Endodermal cell (in vitro differentiated cells): ENCODE data around the gene SLC13A5. TPM values are rescaled to one million over a fixed set of nuclear protein-coding genes. Genes with fewer than 3 reads are reported as not detected.

Source experiments
- DNase-seq: peaks from one replicate; pipeline ENCODE4 v3.0.0-alpha.2; 2017
- H3K27ac ChIP-seq: 2 replicates; pipeline ENCODE4 v1.5.1; 2013; ENCODE audit warnings: mild to moderate bottlenecking, low read depth, low read length, moderate library complexity
- H3K27me3 ChIP-seq: 2 replicates; pipeline ENCODE4 v1.6.1; 2013; ENCODE audit warnings: mild to moderate bottlenecking, low read length, moderate library complexity; ENCODE audit not compliant: insufficient read depth, control insufficient read depth, poor library complexity, severe bottlenecking
- H3K36me3 ChIP-seq: 2 replicates; pipeline ENCODE4 v1.7.0; 2013; ENCODE audit warnings: mild to moderate bottlenecking, low read length, moderate library complexity; ENCODE audit not compliant: control insufficient read depth, insufficient read depth
- H3K4me1 ChIP-seq: one replicate; pipeline ENCODE4 v1.7.0; 2013; ENCODE audit warnings: low read length; ENCODE audit not compliant: control insufficient read depth, insufficient read depth
- H3K4me3 ChIP-seq: 2 replicates; pipeline ENCODE4 v1.5.1; 2013; ENCODE audit warnings: mild to moderate bottlenecking, low read length, moderate library complexity
- H3K9ac ChIP-seq: 2 replicates; pipeline ENCODE4 v1.6.1; 2013; ENCODE audit warnings: mild to moderate bottlenecking, low read length, moderate library complexity; ENCODE audit not compliant: poor library complexity, severe bottlenecking; ENCODE audit errors: extremely low read depth
- H3K9me3 ChIP-seq: 2 replicates; pipeline ENCODE4 v1.6.1; 2013; ENCODE audit warnings: mild to moderate bottlenecking, low read length, moderate library complexity; ENCODE audit not compliant: control insufficient read depth
- H3K27ac Mint-ChIP-seq: 2 replicates; pipeline ENCODE4 v1.8.0; 2020; ENCODE audit warnings: mixed read lengths
- H3K27me3 Mint-ChIP-seq: 2 replicates; pipeline ENCODE4 v1.8.0; 2021; ENCODE audit warnings: mild to moderate bottlenecking, mixed read lengths; ENCODE audit not compliant: insufficient read depth
- H3K36me3 Mint-ChIP-seq: 2 replicates; pipeline ENCODE4 v1.8.0; 2020; ENCODE audit warnings: low read depth, mixed read lengths
- H3K4me1 Mint-ChIP-seq: 2 replicates; pipeline ENCODE4 v1.8.0; 2020; ENCODE audit warnings: mixed read lengths
- H3K4me3 Mint-ChIP-seq: 2 replicates; pipeline ENCODE4 v1.8.0; 2020; ENCODE audit warnings: mild to moderate bottlenecking, moderate library complexity, mixed read lengths
- H3K9me3 Mint-ChIP-seq: 2 replicates; pipeline ENCODE4 v1.8.0; 2020; ENCODE audit warnings: mild to moderate bottlenecking, mixed read lengths
- WGBS, 2 experiments: methylation state at CpG; one replicate each; pipeline versions ENCODE4 v1.1.5 to v1.1.7; 2013; ENCODE audit warnings: missing lambda C conversion rate in 2 of 2, mixed read lengths in 1 of 2; ENCODE audit not compliant: insufficient coverage in 1 of 2, insufficient read length in 1 of 2; 5-methylcytosine and 5-hydroxymethylcytosine counted together
- total RNA-seq, 2 donors: library from RNA; stranded (reverse); fragmentation: NEBNext Ultra II Directional in 1 of 2; extraction: Animal tissue kit (Norgen Biotek cat#: 25700) in 1 of 2; gene quantifications; 2 replicates in 1 of 2; 3 replicates in 1 of 2; pipeline ENCODE4 v1.2.1, GENCODE V29; 2021
- TF ChIP-seq, protein P1 (sequence below): fragments of 200-600 bp; sonication (generic); conservative IDR thresholded peaks from 2 replicates; pipeline ENCODE4 v1.5.0; 2021; ENCODE audit warnings: antibody characterized with exemption, mild to moderate bottlenecking

The SLC13A5 gene
- total RNA-seq, 2 donors from 2014 or later: 3.9 to 8.4 TPM

DNA sequence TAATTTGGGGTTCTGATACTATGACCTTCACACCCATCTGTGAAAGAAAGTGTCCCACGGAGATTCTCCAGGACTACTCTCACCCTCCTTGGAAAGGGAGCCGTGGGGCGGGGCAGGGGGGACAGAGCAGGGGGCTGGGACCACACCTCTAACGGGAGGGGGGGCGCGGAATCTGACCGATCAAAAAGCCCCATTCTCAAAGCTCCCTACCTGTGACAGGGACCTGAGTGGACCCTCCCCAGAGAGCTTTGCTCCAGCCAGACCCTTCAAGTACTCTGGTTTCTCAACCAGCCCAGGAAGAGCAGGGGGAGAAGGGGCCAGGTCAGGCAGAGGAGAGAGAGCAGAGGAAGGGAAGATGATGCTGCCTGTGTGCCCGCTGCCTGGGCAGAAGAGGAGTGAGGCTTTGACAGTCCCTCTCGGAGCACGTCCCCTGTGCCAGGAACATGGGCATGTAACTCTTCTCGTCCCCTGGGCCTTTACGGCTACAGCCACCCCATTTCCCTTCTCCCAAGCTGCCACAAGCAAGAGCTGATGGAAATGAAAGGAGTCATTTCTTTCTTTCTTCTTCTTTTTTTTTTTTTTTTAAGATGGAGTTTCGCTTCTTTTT is 43.4 kb upstream of the SLC13A5 start:
- TF ChIP-seq, protein P1, sequence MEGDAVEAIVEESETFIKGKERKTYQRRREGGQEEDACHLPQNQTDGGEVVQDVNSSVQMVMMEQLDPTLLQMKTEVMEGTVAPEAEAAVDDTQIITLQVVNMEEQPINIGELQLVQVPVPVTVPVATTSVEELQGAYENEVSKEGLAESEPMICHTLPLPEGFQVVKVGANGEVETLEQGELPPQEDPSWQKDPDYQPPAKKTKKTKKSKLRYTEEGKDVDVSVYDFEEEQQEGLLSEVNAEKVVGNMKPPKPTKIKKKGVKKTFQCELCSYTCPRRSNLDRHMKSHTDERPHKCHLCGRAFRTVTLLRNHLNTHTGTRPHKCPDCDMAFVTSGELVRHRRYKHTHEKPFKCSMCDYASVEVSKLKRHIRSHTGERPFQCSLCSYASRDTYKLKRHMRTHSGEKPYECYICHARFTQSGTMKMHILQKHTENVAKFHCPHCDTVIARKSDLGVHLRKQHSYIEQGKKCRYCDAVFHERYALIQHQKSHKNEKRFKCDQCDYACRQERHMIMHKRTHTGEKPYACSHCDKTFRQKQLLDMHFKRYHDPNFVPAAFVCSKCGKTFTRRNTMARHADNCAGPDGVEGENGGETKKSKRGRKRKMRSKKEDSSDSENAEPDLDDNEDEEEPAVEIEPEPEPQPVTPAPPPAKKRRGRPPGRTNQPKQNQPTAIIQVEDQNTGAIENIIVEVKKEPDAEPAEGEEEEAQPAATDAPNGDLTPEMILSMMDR: no peak
- Histone ChIP-seq H3K27ac (no peak overlapping the region), H3K4me3 (no peak overlapping the region), H3K9ac (no peak overlapping the region), H3K36me3 (no peaks in the 10 kb centered on the region), H3K27me3 (no peaks in the 10 kb centered on the region), H3K4me1 (no peaks in the 10 kb centered on the region), H3K9me3 (no peaks in the 10 kb centered on the region)
- no peak overlapping the region for H3K4me3 Mint-ChIP-seq
- 85 to 100% methylated on average over 1 to 12 of the region's 13 CpGs for WGBS, 2 experiments
- H3K36me3 Mint-ChIP-seq: no peaks in the 10 kb centered on the region
- H3K9me3 Mint-ChIP-seq: no peaks in the 10 kb centered on the region
- H3K27me3 Mint-ChIP-seq: peaks cover 12% of the 10 kb centered on the region
- H3K27ac Mint-ChIP-seq: no peak overlapping the region
- no peak for DNase-seq
- H3K4me1 Mint-ChIP-seq: peaks cover 28% of the 10 kb centered on the region

DNA sequence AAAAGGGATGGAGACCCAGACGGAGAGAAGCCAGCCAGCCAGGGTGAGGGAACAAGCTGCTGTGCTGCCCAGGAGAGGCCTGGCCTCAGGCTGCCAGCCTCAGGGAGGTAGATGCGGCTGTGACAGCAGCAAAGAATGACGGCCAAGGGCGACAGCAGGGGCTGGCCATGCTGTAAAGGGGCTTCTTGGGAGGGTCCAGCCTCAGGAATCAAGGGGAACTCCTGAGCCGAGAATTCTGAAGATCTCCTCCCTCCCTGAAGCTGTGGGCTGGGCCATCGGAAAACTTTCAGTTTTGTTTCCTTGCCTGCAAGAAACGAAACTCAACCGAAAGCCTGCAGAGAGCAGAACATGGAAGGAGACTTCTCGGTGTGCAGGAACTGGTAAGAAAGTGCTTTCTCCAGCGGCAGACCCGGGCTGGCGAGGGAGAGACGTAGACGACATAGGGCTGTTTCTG is 42.6 kb upstream of the SLC13A5 start, which contains the start of gene XAF1:
Gene XAF1, plus strand, starts transcription at position 316 of the 454 bp plus-strand sequence. Its CDS starts 33 bp downstream, at position 349.
- no peak within 1 kb of the TSS for H3K27ac ChIP-seq

DNA sequence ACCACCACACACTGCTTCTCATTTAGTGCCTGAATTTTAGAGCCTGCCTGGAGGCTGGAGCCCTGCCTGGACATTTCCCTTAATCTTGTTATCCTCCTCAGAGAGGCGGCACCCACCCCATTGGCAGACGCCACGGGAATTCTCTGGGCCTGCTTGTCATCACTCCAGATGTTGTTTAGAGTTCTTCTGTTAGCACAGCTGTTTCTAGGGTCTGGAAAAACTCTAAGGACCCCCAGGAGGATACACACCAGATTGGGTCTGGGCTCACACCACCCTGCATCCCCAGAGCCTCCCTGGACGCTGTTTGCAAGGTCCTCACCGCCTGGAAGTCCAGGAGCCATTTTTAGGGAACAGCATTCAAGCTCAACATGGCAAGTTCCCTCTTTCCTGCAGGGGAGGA is 42.1 kb upstream of the SLC13A5 start:
- H3K27ac ChIP-seq: no peak overlapping the region
- no peaks in the 10 kb centered on the region for H3K27me3 ChIP-seq
- no peak overlapping the region for H3K9ac ChIP-seq
- no peaks in the 10 kb centered on the region for H3K36me3 ChIP-seq
- no peak overlapping the region for H3K4me3 ChIP-seq
- Mint-ChIP-seq H3K27me3 (peaks cover 11% of the 10 kb centered on the region), H3K36me3 (no peaks in the 10 kb centered on the region), H3K9me3 (no peaks in the 10 kb centered on the region), H3K4me3 (no peak overlapping the region), H3K4me1 (peaks cover 28% of the 10 kb centered on the region), H3K27ac (no peak overlapping the region)
- no peaks in the 10 kb centered on the region for H3K9me3 ChIP-seq
- H3K4me1 ChIP-seq: no peaks in the 10 kb centered on the region
- 98 to 100% methylated on average over 1 to 5 of the region's 5 CpGs for WGBS, 2 experiments
- TF ChIP-seq, protein P1: no peak
- no peak for DNase-seq

More for the DNA sequence above, 42.6 kb upstream of the SLC13A5 start, which contains the start of gene XAF1:
- DNase-seq: no peak
- H3K36me3 ChIP-seq: no peaks in the 10 kb centered on the region
- TF ChIP-seq, protein P1: no peak
- no peak within 1 kb of the TSS for H3K9ac ChIP-seq
- H3K27me3 ChIP-seq: no peaks in the 10 kb centered on the region
- Mint-ChIP-seq H3K9me3 (no peaks in the 10 kb centered on the region), H3K4me3 (no peak within 1 kb of the TSS), H3K4me1 (peaks cover 28% of the 10 kb centered on the region), H3K36me3 (no peaks in the 10 kb centered on the region), H3K27me3 (peaks cover 12% of the 10 kb centered on the region), H3K27ac (peak within 1 kb of the TSS; percentile 35)
- no peaks in the 10 kb centered on the region for H3K9me3 ChIP-seq
- H3K4me3 ChIP-seq: no peak within 1 kb of the TSS
- H3K4me1 ChIP-seq: no peaks in the 10 kb centered on the region
- 84 to 94% methylated on average over 8 to 14 of the region's 14 CpGs for WGBS, 2 experiments
